Activated CD4-positive, alpha-beta T cell treated with anti-CD3 and anti-CD28 coated beads for 36 hours (primary cell): ENCODE results near the gene ZNF583. TPM values are rescaled to one million over a fixed set of nuclear protein-coding genes. Genes with fewer than 3 reads are reported as not detected.

ENCODE experiments used
- ATAC-seq: fragments of 200-7000 bp; cut with Tn5 transposase; one replicate; pipeline ENCODE4 v1.10.0; 2021; ENCODE audit warnings: mild to moderate bottlenecking, moderate library complexity
- CTCF ChIA-PET: fragments of 350-600 bp; sonication (Branson Sonifier 250); formaldehyde crosslinking; loops from one replicate; lab custom pipeline; 2021; ENCODE audit warnings: antibody characterized with exemption; lab: Charles Lee
- POLR2A ChIA-PET: fragments of 350-600 bp; sonication (Branson Sonifier 250); formaldehyde crosslinking; loops from one replicate; lab custom pipeline; 2021; ENCODE audit warnings: antibody characterized with exemption, inconsistent platforms; lab: Charles Lee
- DNase-seq: peaks from one replicate; pipeline ENCODE4 v3.0.0-alpha.2; 2020
- H3K27ac Mint-ChIP-seq: one replicate; pipeline ENCODE4 v1.8.0; 2021; ENCODE audit warnings: mixed read lengths
- H3K27me3 Mint-ChIP-seq: one replicate; pipeline ENCODE4 v1.8.0; 2021; ENCODE audit warnings: mixed read lengths
- H3K36me3 Mint-ChIP-seq: one replicate; pipeline ENCODE4 v1.8.0; 2021; ENCODE audit warnings: low read depth, mixed read lengths
- H3K4me1 Mint-ChIP-seq: one replicate; pipeline ENCODE4 v1.8.0; 2021; ENCODE audit warnings: mixed read lengths
- H3K4me3 Mint-ChIP-seq: one replicate; pipeline ENCODE4 v1.8.0; 2021; ENCODE audit warnings: mild to moderate bottlenecking, moderate library complexity, mixed read lengths
- H3K9me3 Mint-ChIP-seq: one replicate; pipeline ENCODE4 v1.8.0; 2021; ENCODE audit warnings: low read depth, mixed read lengths
- intact Hi-C, 2 experiments: fragments of 100-400 bp; cut with DNase I in 1 of 2; cut with micrococcal nuclease in 1 of 2; formaldehyde crosslinking; loops; one replicate each; pipeline versions ENCODE4 v1.14.2 to v1.15.1; 2022 to 2024; cut with DNase I, micrococcal nuclease
- total RNA-seq, 2 experiments: library from RNA; stranded (reverse); gene quantifications; one replicate each; pipeline ENCODE4 v1.2.3, GENCODE V29; 2021

ZNF583 gene
- total RNA-seq, 2 experiments from 2014 or later, result 2.1 to 3.0 TPM

GRCh38 chr19:56393119-56394012, 10.8 kb upstream of the ZNF583 start, which contains the start of gene ZNF582:
TSS of gene ZNF582 (minus strand) at chr19:56393534. CDS start at chr19:56391752, 1,782 bp downstream.
- Mint-ChIP-seq H3K4me3 (peak within 1 kb of the TSS; percentile 84), H3K27me3 (no peaks in the 10 kb centered on the region), H3K36me3 (peaks cover 82% of the 10 kb centered on the region), H3K9me3 (peaks cover 48% of the 10 kb centered on the region), H3K4me1 (peaks cover 11% of the 10 kb centered on the region), H3K27ac (peak within 1 kb of the TSS; percentile 96)
- intact Hi-C loops, result loop anchor here (1.0 to 10.0 kb wide), 15 partner anchors 10 to 927 kb away; partner anchors contain the start of genes ZNF71 (in 2 of the 2), ZFP28 (in 1 of the 2), ZNF460 (in 1 of the 2) and ZNF470 (in 1 of the 2)
- ATAC-seq (peak; percentile 99), DNase-seq (peak; percentile 97)
- ChIA-PET POLR2A (no interaction called here), CTCF (interaction anchor here (2.1 kb wide), 1 partner anchor 25 kb away, joined by 11 read pairs; no protein-coding TSS in a partner anchor)

GRCh38 chr19:56398809-56399208, 5.3 kb upstream of the ZNF583 start:
- H3K9me3 Mint-ChIP-seq, result peaks cover 55% of the 10 kb centered on the region
- CTCF ChIA-PET, result no interaction called here

DNA sequence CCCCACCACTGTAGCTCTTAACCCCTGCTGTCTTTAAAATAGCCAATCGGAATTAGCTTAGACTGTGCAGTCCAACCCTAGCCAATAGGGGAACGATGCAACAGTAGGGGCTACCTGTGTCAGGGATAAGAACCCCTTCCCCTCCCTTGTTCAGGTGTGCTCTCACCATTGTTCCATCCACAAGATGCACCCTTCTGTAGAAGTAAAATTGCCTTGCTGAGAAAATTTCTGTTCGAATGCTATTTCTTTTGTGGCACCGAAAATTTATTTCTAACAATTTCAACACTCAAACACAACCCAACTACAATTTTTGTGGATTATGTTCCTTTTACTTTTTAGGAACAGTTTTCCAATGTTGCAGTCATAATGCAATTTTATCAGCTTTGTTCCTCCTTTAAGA, 3.6 kb upstream of the ZNF583 start:
- DNase-seq, result no peak
- H3K9me3 Mint-ChIP-seq, result peaks cover 51% of the 10 kb centered on the region
- no peak overlapping the region for H3K27ac Mint-ChIP-seq
- ChIA-PET POLR2A (no interaction called here), CTCF (interaction anchor here (0.9 kb wide), 1 partner anchor 68 kb away, joined by 3 read pairs; no protein-coding TSS in a partner anchor)
- no peaks in the 10 kb centered on the region for H3K27me3 Mint-ChIP-seq
- H3K4me1 Mint-ChIP-seq, result peaks cover 26% of the 10 kb centered on the region
- no peak for ATAC-seq
- intact Hi-C loops, result loop anchor here (5.0 kb wide), 2 partner anchors 77 to 1697 kb away; partner anchors contain the start of genes ZNF667 (in 1 of the 2) and ZSCAN18 (in 1 of the 2)
- no peak overlapping the region for H3K4me3 Mint-ChIP-seq
- peaks cover 76% of the 10 kb centered on the region for H3K36me3 Mint-ChIP-seq

More at GRCh38 chr19:56398809-56399208, 5.3 kb upstream of the ZNF583 start:
- peaks cover 17% of the 10 kb centered on the region for H3K4me1 Mint-ChIP-seq
- no peaks in the 10 kb centered on the region for H3K27me3 Mint-ChIP-seq
- DNase-seq, result no peak
- H3K4me3 Mint-ChIP-seq, result no peak overlapping the region
- intact Hi-C loops, result loop anchor here in 1 of 2 experiments (10.0 kb wide), 1 partner anchor 196 kb away; the partner anchor contains the start of gene ZNF71
- ATAC-seq, result no peak
- POLR2A ChIA-PET, result interaction anchor here (0.5 kb wide), 1 partner anchor 1104 kb away, joined by 6 read pairs; no protein-coding TSS in a partner anchor
- H3K36me3 Mint-ChIP-seq, result peaks cover 80% of the 10 kb centered on the region
- no peak overlapping the region for H3K27ac Mint-ChIP-seq

- DNase-seq (peak; percentile 46), ATAC-seq (peak; percentile 13)
- Mint-ChIP-seq H3K9me3 (peaks cover 56% of the 10 kb centered on the region), H3K4me1 (peaks cover 32% of the 10 kb centered on the region), H3K27ac (peak overlapping the region; percentile 80), H3K27me3 (no peaks in the 10 kb centered on the region), H3K36me3 (peaks cover 73% of the 10 kb centered on the region), H3K4me3 (peak overlapping the region; percentile 80)
- POLR2A ChIA-PET, result no interaction called here
- intact Hi-C loops, result loop anchor here (1.0 to 5.0 kb wide), 5 partner anchors 10 to 1694 kb away; partner anchors contain the start of genes ZNF582 (in 1 of the 2), ZNF667 (in 1 of the 2), ZSCAN18 (in 1 of the 2) and ZSCAN5A (in 1 of the 2)
- CTCF ChIA-PET, result no interaction called here
These were observed 871 bp upstream of the ZNF583 start for GRCh38 chr19:56403261-56403660.

- H3K4me3 Mint-ChIP-seq, result peak overlapping the region; percentile 80
- no peak for DNase-seq
- H3K27me3 Mint-ChIP-seq, result no peaks in the 10 kb centered on the region
- peak overlapping the region; percentile 80 for H3K27ac Mint-ChIP-seq
- peaks cover 32% of the 10 kb centered on the region for H3K4me1 Mint-ChIP-seq
- peaks cover 72% of the 10 kb centered on the region for H3K36me3 Mint-ChIP-seq
- POLR2A ChIA-PET, result no interaction called here
- H3K9me3 Mint-ChIP-seq, result peaks cover 52% of the 10 kb centered on the region
- intact Hi-C loops, result loop anchor here (1.0 to 5.0 kb wide), 10 partner anchors 11 to 1693 kb away; partner anchors contain the start of genes ZNF667 (in 2 of the 2), ZFP28 (in 1 of the 2), ZNF582 (in 1 of the 2) and ZNF71 (in 1 of the 2)
- peak; percentile 6 for ATAC-seq
- CTCF ChIA-PET, result no interaction called here
These were observed 549 bp downstream of the ZNF583 start for GRCh38 chr19:56404705-56405056.

- CTCF ChIA-PET, result no interaction called here
- peaks cover 73% of the 10 kb centered on the region for H3K36me3 Mint-ChIP-seq
- no peaks in the 10 kb centered on the region for H3K27me3 Mint-ChIP-seq
- peaks cover 54% of the 10 kb centered on the region for H3K9me3 Mint-ChIP-seq
- intact Hi-C loops, result loop anchor here in 1 of 2 experiments (2.0 kb wide), 1 partner anchor 284 kb away; the partner anchor contains the start of gene ZNF787
- H3K27ac Mint-ChIP-seq, result peak overlapping the region; percentile 80
- ATAC-seq, result peak; percentile 17
- H3K4me3 Mint-ChIP-seq, result peak overlapping the region; percentile 80
- peaks cover 32% of the 10 kb centered on the region for H3K4me1 Mint-ChIP-seq
- peak; percentile 41 for DNase-seq
- POLR2A ChIA-PET, result no interaction called here
These were observed 930 bp downstream of the ZNF583 start for GRCh38 chr19:56405062-56405461.

GRCh38 chr19:56423276-56423984, 19.3 kb downstream of the ZNF583 start:
- Mint-ChIP-seq H3K36me3 (peaks cover 77% of the 10 kb centered on the region), H3K4me3 (no peak overlapping the region), H3K27me3 (no peaks in the 10 kb centered on the region), H3K4me1 (no peaks in the 10 kb centered on the region), H3K27ac (no peak overlapping the region), H3K9me3 (peaks cover 63% of the 10 kb centered on the region)
- ChIA-PET CTCF (interaction anchor here (0.6 to 0.8 kb wide), 2 partner anchors 10 to 1025 kb away, joined by 3 read pairs; no protein-coding TSS in a partner anchor), POLR2A (no interaction called here)
- intact Hi-C loops, result no loop called here
- DNase-seq, result no peak
- no peak for ATAC-seq

DNA sequence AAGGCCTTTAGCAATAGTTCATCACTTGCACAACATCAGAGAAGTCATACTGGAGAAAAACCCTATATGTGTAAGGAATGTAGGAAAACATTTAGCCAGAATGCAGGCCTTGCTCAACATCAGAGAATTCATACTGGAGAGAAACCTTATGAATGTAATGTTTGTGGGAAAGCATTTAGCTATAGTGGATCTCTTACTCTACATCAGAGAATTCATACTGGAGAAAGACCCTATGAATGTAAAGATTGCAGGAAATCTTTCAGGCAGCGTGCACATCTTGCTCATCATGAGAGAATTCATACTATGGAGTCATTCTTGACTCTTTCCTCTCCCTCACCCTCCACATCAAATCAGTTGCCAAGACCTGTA, 19.8 kb downstream of the ZNF583 start:
- H3K36me3 Mint-ChIP-seq, result peaks cover 74% of the 10 kb centered on the region

GRCh38 chr19:56441206-56441792, 37.2 kb downstream of the ZNF583 start:
- Mint-ChIP-seq H3K9me3 (peaks cover 54% of the 10 kb centered on the region), H3K27ac (no peak overlapping the region), H3K4me1 (no peaks in the 10 kb centered on the region), H3K36me3 (peaks cover 36% of the 10 kb centered on the region), H3K27me3 (no peaks in the 10 kb centered on the region), H3K4me3 (no peak overlapping the region)
- CTCF ChIA-PET, result no interaction called here
- intact Hi-C loops, result no loop called here
- ATAC-seq (no peak), DNase-seq (no peak)
- POLR2A ChIA-PET, result no interaction called here

More for the DNA sequence above, 19.8 kb downstream of the ZNF583 start:
- Mint-ChIP-seq H3K4me1 (no peaks in the 10 kb centered on the region), H3K9me3 (peaks cover 59% of the 10 kb centered on the region), H3K27ac (no peak overlapping the region), H3K27me3 (no peaks in the 10 kb centered on the region), H3K4me3 (no peak overlapping the region)
- DNase-seq, result no peak
- intact Hi-C loops, result no loop called here
- CTCF ChIA-PET, result interaction anchor here (0.6 kb wide), 1 partner anchor 9 kb away, joined by 3 read pairs; no protein-coding TSS in a partner anchor
- no peak for ATAC-seq
- POLR2A ChIA-PET, result no interaction called here

GRCh38 chr19:56474308-56474707, 70.2 kb downstream of the ZNF583 start:
- DNase-seq, result no peak
- H3K4me1 Mint-ChIP-seq, result peaks cover 15% of the 10 kb centered on the region
- peaks cover 50% of the 10 kb centered on the region for H3K36me3 Mint-ChIP-seq
- no peak overlapping the region for H3K4me3 Mint-ChIP-seq
- H3K27ac Mint-ChIP-seq, result no peak overlapping the region
- ChIA-PET POLR2A (no interaction called here), CTCF (no interaction called here)
- H3K27me3 Mint-ChIP-seq, result peaks cover 13% of the 10 kb centered on the region
- no peak for ATAC-seq
- H3K9me3 Mint-ChIP-seq, result peaks cover 43% of the 10 kb centered on the region
- intact Hi-C loops, result no loop called here
